ENCODE results near the gene MEF2B.
"Not testable (repeated sequence)": the region's sequence is repeated elsewhere in the genome, so short reads cannot be mapped to it uniquely, and the experiment has no call there.

MEF2B gene

DNA sequence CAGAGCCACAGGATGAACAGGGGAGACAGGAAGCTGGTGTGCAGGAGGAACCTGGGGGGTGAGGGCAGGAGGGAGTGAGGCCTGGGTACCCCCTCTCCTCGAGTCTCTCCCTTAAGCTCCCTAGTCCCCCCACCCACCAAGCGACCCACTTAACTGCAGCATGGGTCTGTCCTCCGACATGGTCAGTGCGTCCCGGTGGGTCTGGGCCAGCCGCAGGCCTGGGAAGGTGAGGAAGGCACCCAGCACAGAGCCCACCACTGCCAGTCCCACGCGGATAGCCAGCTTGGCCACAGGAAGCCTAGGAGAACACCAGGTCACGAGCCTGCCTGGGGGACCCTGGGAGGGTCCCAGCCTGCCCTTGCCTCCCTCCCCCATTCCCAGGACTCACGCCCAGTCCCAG, 48.7 kb downstream of the MEF2B start:
- no peak for DNase-seq

- no peak for DNase-seq
These were observed 49.5 kb downstream of the MEF2B start for GRCh38 chr19:19120308-19121231.

- no peak for DNase-seq
These were observed 50.5 kb downstream of the MEF2B start for GRCh38 chr19:19119325-19120237.

DNA sequence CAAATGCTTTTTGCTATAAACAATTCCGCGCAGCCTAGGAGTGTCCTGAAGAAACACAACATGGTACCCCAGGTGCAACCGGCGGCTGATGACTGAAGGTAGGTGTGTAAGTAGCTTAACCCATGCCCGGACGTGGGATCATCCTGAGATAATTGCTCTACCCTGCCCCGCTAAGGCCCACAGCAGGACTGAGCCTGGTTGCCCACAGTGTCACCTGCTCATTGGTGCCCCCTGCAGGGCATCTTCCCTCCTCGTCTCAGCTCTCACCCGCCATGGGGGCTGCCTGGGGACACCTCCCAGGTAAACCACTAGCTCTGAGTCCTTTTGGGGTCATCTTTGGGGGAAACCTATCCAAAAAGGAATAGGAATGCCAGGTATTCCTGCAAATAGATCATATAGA, 54.1 kb downstream of the MEF2B start:
- no peak for DNase-seq

GRCh38 chr19:19113040-19113626, 56.9 kb downstream of the MEF2B start:
- DNase-seq = no peak

- DNase-seq = no peak
These were observed 58.0 kb downstream of the MEF2B start for GRCh38 chr19:19111967-19112580.

GRCh38 chr19:19111136-19111835, 58.8 kb downstream of the MEF2B start:
- DNase-seq = no peak

DNA sequence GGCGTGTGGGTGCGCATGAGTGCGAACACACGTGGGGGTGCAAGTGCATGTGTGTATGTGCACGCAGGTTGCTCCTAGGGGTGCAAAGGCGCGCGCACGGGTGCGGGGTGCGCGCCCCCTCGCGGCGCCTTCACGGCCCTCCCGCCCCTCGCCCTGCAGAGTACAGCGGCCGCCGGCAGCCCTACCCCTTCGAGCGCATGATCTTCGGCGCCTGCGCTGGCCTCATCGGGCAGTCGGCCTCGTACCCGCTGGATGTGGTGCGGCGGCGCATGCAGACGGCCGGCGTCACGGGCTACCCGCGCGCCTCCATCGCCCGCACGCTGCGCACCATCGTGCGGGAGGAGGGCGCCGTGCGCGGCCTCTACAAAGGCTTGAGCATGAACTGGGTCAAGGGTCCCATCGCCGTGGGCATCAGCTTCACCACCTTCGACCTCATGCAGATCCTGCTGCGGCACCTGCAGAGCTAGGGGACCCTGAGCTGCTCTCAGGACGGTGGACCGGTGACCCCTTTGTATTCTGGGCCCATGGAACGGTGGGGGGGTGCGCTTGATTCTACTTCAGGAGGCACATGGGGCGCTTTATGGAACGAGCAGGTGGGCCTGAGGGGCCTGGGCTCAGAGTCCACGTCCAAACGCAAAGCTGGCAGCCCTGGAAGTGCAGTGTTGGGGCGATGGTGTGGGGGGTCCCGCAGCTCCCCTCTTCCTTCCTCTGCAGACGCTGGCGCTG, 59.5 kb downstream of the MEF2B start:
- DNase-seq = peak; percentile 4

DNA sequence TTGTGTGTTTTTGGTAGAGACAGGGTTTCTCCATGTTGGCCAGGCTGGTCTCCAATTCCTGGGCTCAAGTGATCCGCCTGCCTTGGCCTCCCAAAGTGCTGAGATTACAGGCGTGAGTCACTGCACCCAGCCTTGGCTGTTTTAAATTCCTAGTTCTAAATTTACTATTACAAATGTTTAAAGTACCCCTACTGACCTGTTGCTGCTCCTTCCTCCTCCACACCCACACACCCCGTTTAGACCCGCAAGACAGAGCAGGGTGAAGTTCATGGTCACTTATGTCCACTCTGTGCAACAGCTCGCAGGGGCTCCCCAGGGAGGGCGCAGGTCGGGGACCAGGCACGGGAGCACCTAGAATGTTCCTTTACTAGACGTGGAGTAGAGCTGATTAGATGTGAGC, 60.5 kb downstream of the MEF2B start:
- no peak for DNase-seq

GRCh38 chr19:19107654-19108053, 62.4 kb downstream of the MEF2B start:
- no peak for DNase-seq

GRCh38 chr19:19106938-19107337, 63.1 kb downstream of the MEF2B start:
- DNase-seq = not testable (repeated sequence)

DNA sequence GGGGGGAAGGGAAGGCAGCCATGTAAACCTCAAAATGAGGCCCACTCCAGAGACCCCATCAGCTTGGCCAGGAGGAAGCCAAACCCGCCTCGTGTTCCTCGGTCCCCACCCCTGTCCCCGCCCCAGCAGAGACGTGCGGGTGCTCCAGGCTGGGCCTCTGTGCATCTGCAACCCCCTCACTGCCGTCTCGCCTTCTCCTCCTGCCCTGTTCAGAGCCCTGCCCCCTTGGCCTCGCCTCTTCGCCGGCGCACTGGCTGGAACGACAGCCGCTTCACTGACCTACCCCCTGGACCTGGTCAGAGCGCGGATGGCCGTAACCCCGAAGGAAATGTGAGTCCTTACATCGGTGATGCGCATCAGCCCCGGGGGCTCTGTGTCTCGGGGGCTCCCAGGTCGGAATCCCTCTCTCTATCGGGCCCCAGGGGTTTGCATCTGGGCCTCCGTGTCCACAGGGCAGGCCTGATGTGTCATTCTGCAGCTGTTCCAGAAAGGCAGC, 64.0 kb downstream of the MEF2B start:
- no peak for DNase-seq

DNA sequence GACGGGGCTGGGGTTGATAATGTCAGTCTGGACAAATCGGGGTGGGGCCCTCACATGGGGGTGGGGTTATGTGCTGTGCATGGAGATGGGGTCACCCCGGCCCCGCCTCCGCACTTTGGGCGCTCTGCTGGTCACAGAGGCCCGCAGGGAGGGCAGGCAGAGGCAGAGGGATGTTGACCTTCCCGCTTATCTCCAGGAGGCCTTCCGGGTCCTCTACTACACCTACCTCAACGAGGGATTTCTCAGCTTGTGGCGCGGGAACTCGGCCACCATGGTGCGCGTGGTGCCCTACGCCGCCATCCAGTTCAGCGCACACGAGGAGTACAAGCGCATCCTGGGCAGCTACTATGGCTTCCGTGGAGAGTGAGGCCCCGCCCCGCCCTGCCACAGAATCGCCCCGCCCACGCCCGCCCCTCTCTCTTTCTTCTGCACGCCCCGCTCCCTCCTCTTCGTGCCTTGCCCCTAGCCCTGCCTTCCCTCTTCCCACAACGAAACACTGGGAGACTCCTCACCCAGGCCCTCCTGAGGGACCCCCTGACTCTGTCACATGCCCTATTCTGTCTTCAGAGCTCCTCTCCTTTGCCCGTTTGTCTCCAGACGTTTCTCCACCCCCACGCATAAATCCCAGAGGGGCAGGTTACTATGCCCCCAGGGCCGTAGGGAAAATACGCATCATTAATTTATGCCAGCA, 64.6 kb downstream of the MEF2B start:
- no peak for DNase-seq

DNA sequence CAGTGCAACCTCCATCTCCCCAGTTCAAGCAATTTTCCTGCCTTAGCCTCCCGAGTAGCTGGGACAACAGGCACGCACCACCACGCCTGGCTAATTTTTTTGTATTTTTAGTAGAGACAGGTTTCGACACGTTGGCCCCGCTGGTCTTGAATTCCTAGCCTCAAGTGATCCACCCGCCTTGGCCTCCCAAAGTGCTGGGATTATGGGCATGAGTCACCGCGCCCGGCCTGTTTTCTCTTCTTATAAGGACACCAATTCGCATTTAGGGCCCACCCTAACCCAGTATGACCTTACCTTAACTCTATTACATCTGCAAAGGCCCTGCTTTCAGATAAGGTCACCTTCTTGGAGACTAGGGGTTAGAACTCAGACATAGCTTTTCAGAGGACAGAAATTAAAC, 66.9 kb downstream of the MEF2B start:
- no peak for DNase-seq

GRCh38 chr19:19102566-19102965, 67.5 kb downstream of the MEF2B start:
- not testable (repeated sequence) for DNase-seq

DNA sequence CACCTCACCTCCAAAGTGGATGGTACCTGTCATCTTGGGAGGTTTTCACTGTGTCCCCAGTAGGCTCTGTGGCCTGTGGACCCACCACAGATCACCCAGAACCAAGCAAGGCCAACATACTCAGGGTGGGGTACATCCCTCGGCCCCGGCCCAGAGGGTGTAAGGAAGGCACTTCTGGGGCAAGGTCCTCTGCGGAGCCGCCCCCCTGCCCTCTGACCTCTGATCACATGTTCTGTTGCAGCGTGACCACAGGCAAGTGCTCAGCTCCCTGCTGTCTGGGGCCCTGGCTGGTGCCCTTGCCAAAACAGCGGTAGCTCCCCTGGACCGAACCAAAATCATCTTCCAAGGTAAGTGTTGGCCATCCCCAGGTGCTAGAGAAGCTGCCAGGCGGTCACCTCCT, 68.5 kb downstream of the MEF2B start:
- no peak for DNase-seq

DNA sequence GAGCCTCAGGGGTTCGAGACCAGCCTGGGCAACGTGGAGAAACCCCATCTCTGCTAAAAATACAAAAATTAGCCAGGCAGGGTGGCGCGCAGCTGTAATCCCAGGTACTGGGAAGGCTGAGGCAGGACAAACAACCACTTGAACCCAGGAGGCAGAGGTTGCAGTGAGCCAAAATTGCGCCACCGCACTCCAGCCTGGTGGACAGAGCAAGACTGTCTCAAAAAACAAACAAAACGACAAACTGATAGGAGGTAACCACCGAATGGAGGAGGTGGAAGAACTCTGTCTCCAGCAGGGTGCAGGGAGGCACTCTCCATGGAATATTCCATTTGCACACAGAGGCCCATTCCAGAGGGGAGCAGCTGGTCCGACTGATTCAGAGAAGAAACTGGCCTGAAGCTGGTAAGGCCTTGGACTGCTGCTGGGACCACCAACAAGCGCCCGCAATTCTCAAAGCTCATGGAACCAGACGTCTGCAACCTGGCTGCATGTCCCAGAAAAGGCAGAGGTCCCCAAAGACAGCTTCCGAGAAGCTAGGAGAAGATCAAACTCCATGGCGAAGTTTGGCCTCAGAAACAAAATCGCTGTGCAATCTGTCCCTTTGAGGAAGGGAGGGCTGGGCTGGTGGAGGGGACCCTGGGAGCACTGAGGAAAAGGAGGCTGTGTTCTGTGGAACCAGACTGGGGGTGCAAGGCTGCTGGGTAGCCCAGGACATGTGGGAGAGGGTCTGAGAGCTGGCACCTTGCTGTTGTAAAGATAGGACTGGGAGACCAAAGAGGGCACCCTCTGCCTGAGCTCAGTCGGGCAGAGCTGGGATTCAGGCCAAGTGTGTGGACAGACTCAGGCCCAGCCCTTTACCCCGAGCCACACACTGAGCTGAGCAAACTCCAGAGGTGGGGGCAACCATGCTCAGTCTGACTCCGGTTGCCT, 71.1 kb downstream of the MEF2B start:
- DNase-seq = no peak

DNA sequence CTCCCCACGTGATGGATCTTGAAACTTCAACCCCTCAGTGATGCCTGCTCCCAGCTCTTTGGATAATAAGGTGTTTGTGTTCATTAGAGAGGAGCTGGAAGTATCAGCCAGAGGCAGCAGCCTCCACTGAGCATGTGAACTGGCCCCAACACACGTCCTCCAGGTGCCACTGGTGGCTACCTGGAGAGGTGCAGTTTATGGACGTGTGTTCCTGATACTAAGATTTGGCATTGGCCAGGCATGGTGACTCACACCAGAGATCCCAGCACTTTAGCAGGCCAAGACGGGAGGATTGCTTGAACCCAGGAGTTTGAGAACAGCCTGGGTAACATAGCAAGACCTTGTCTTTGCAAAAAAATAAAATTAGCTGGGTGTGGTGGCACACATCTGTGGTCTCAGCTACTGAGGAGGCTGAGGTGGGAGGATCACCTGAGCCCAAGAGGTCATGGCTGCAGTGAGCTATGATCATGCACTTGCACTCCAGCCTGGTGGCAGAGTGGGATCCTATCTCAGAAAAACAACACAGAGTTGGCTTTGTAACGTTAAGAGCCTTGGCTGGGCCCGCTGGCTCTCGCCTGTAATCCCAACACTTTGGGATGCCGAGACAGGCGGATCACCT, 71.9 kb downstream of the MEF2B start:
- no peak for DNase-seq

Measured in NCI-H1105 (cell line).